Activated T-cell treated with anti-CD3 and anti-CD28 coated beads, Interleukin-2, amount 50 U/mL, for 4 hours (primary cell): ENCODE measurements around the gene TIMM17B. TPM values are rescaled to one million over a fixed set of nuclear protein-coding genes. Genes with fewer than 3 reads are reported as not detected.

Source experiments
- ATAC-seq, 2 donors: fragments of 200-7000 bp; cut with Tn5 transposase; one replicate each; pipeline ENCODE4 v1.10.0; 2021
- DNase-seq: peaks from one replicate; pipeline ENCODE4 v3.0.0-alpha.2; 2020
- H3K27me3 Mint-ChIP-seq: one replicate; pipeline ENCODE4 v1.8.0; 2021; ENCODE audit warnings: low read depth, mixed read lengths
- H3K36me3 Mint-ChIP-seq: one replicate; pipeline ENCODE4 v1.8.0; 2022; ENCODE audit warnings: mixed read lengths; ENCODE audit not compliant: insufficient read depth
- H3K4me1 Mint-ChIP-seq: one replicate; pipeline ENCODE4 v1.8.0; 2021; ENCODE audit warnings: low read depth, mixed read lengths
- H3K4me3 Mint-ChIP-seq: one replicate; pipeline ENCODE4 v1.8.0; 2021; ENCODE audit warnings: mild to moderate bottlenecking, moderate library complexity, mixed read lengths
- H3K9me3 Mint-ChIP-seq: one replicate; pipeline ENCODE4 v1.8.0; 2021; ENCODE audit warnings: mixed read lengths
- total RNA-seq, 3 donors: library from RNA; stranded (reverse); gene quantifications; one replicate each; pipeline ENCODE4 v1.2.1, GENCODE V29; 2021

Gene TIMM17B
- total RNA-seq, 3 donors from 2014 or later, result 92.7 to 107 (median 102) TPM

- no peak for DNase-seq
Measured at GRCh38 chrX:48927123-48927522, 29.6 kb upstream of the TIMM17B start.

GRCh38 chrX:48924270-48924669 is 26.7 kb upstream of the TIMM17B start:
- Mint-ChIP-seq H3K4me3 (no peak overlapping the region), H3K9me3 (no peaks in the 10 kb centered on the region), H3K27me3 (no peaks in the 10 kb centered on the region), H3K36me3 (peaks cover 12% of the 10 kb centered on the region), H3K4me1 (peaks cover 52% of the 10 kb centered on the region)
- no peak for ATAC-seq
- DNase-seq, result no peak

More at GRCh38 chrX:48927123-48927522, 29.6 kb upstream of the TIMM17B start:
- Mint-ChIP-seq H3K9me3 (no peaks in the 10 kb centered on the region), H3K4me3 (no peak overlapping the region), H3K27me3 (no peaks in the 10 kb centered on the region), H3K4me1 (peaks cover 28% of the 10 kb centered on the region), H3K36me3 (peaks cover 12% of the 10 kb centered on the region)
- no peak for ATAC-seq

- Mint-ChIP-seq H3K27me3 (no peaks in the 10 kb centered on the region), H3K9me3 (no peaks in the 10 kb centered on the region), H3K4me3 (no peak overlapping the region), H3K4me1 (peaks cover 52% of the 10 kb centered on the region), H3K36me3 (peaks cover 12% of the 10 kb centered on the region)
- ATAC-seq (no peak), DNase-seq (no peak)
Measured at GRCh38 chrX:48923771-48924170, 26.2 kb upstream of the TIMM17B start.

- H3K36me3 Mint-ChIP-seq, result peaks cover 21% of the 10 kb centered on the region
- H3K9me3 Mint-ChIP-seq, result no peaks in the 10 kb centered on the region
- H3K27me3 Mint-ChIP-seq, result no peaks in the 10 kb centered on the region
- ATAC-seq, result no peak
- peak overlapping the region; percentile 91 for H3K4me3 Mint-ChIP-seq
- peaks cover 48% of the 10 kb centered on the region for H3K4me1 Mint-ChIP-seq
- no peak for DNase-seq
Measured at GRCh38 chrX:48920718-48921104, 23.1 kb upstream of the TIMM17B start.

GRCh38 chrX:48919947-48920717 is 22.6 kb upstream of the TIMM17B start:
- Mint-ChIP-seq H3K36me3 (peaks cover 21% of the 10 kb centered on the region), H3K27me3 (no peaks in the 10 kb centered on the region), H3K9me3 (no peaks in the 10 kb centered on the region), H3K4me1 (peaks cover 48% of the 10 kb centered on the region), H3K4me3 (peak overlapping the region; percentile 91)
- DNase-seq (no peak), ATAC-seq (peak; percentile 16 to 26)

- peaks cover 24% of the 10 kb centered on the region for H3K36me3 Mint-ChIP-seq
- peak overlapping the region; percentile 91 for H3K4me3 Mint-ChIP-seq
- peak; percentile 23 to 41 for ATAC-seq
- H3K4me1 Mint-ChIP-seq, result peaks cover 53% of the 10 kb centered on the region
- no peaks in the 10 kb centered on the region for H3K27me3 Mint-ChIP-seq
- no peaks in the 10 kb centered on the region for H3K9me3 Mint-ChIP-seq
- DNase-seq, result no peak
Measured at GRCh38 chrX:48919360-48919841, 21.8 kb upstream of the TIMM17B start.

GRCh38 chrX:48918643-48919340 is 21.2 kb upstream of the TIMM17B start, which contains the start of gene PIM2:
Gene PIM2, minus strand, starts transcription at chrX:48919024. Its CDS starts 190 bp downstream, at chrX:48918834.
- DNase-seq (peak; percentile 89), ATAC-seq (peak; percentile 66 to 74)
- H3K36me3 Mint-ChIP-seq, result peaks cover 26% of the 10 kb centered on the region
- H3K4me1 Mint-ChIP-seq, result peaks cover 53% of the 10 kb centered on the region
- H3K27me3 Mint-ChIP-seq, result no peaks in the 10 kb centered on the region
- peak within 1 kb of the TSS; percentile 91 for H3K4me3 Mint-ChIP-seq
- no peaks in the 10 kb centered on the region for H3K9me3 Mint-ChIP-seq

GRCh38 chrX:48918301-48918642 is 20.7 kb upstream of the TIMM17B start:
- no peaks in the 10 kb centered on the region for H3K9me3 Mint-ChIP-seq
- DNase-seq (no peak), ATAC-seq (no peak)
- peaks cover 56% of the 10 kb centered on the region for H3K4me1 Mint-ChIP-seq
- no peaks in the 10 kb centered on the region for H3K27me3 Mint-ChIP-seq
- H3K4me3 Mint-ChIP-seq, result peak overlapping the region; percentile 91
- H3K36me3 Mint-ChIP-seq, result peaks cover 29% of the 10 kb centered on the region

GRCh38 chrX:48917139-48918001 is 19.8 kb upstream of the TIMM17B start:
- Mint-ChIP-seq H3K4me3 (peak overlapping the region; percentile 91), H3K9me3 (no peaks in the 10 kb centered on the region), H3K27me3 (no peaks in the 10 kb centered on the region), H3K4me1 (peaks cover 56% of the 10 kb centered on the region), H3K36me3 (peaks cover 31% of the 10 kb centered on the region)
- ATAC-seq, result peak; percentile 19 to 22
- DNase-seq, result peak; percentile 85

GRCh38 chrX:48914593-48915493 is 17.3 kb upstream of the TIMM17B start:
- Mint-ChIP-seq H3K36me3 (peaks cover 27% of the 10 kb centered on the region), H3K9me3 (no peaks in the 10 kb centered on the region), H3K4me3 (peak overlapping the region; percentile 91), H3K4me1 (peaks cover 51% of the 10 kb centered on the region), H3K27me3 (no peaks in the 10 kb centered on the region)
- DNase-seq (no peak), ATAC-seq (no peak)

GRCh38 chrX:48913605-48914366 is 16.2 kb upstream of the TIMM17B start:
- DNase-seq, result no peak
- H3K27me3 Mint-ChIP-seq, result no peaks in the 10 kb centered on the region
- peaks cover 46% of the 10 kb centered on the region for H3K4me1 Mint-ChIP-seq
- peak overlapping the region; percentile 91 for H3K4me3 Mint-ChIP-seq
- ATAC-seq, result no peak
- H3K9me3 Mint-ChIP-seq, result no peaks in the 10 kb centered on the region
- peaks cover 27% of the 10 kb centered on the region for H3K36me3 Mint-ChIP-seq

- Mint-ChIP-seq H3K9me3 (no peaks in the 10 kb centered on the region), H3K27me3 (no peaks in the 10 kb centered on the region), H3K4me3 (peak within 1 kb of the TSS; percentile 91), H3K4me1 (peaks cover 44% of the 10 kb centered on the region), H3K36me3 (peaks cover 17% of the 10 kb centered on the region)
- DNase-seq (peak; percentile 82), ATAC-seq (peak; percentile 60 to 73)
Measured at GRCh38 chrX:48911412-48912182, 14.0 kb upstream of the TIMM17B start, which contains the start of gene SLC35A2. Gene SLC35A2, minus strand, starts transcription at chrX:48911646. Its CDS starts 10 bp downstream, at chrX:48911636.
